Measurements from ENCODE around the gene CRELD2.

CRELD2 gene

DNA sequence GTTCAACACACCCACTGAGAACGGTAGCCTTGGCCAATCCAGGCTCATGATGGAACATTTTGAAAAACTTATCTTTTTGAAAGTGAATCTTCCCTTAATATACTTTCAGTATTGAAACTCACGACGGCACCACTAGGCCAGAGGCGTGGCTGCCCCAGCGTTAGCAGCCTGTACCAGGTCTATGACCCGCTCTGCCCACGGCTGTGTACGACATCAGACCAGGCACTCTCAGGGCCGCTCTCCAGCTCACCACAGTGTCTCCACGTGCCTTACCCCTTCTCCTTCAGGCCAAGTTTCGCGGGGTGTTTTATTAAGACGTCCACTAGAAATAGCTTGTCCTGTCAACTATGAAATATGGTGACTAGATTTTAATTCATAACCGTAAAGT, 31.4 kb upstream of the CRELD2 start:
- DNase-seq (ENCODE audit: low read depth in 3 of 3, low spot score in 1 of 3), result no peak

DNA sequence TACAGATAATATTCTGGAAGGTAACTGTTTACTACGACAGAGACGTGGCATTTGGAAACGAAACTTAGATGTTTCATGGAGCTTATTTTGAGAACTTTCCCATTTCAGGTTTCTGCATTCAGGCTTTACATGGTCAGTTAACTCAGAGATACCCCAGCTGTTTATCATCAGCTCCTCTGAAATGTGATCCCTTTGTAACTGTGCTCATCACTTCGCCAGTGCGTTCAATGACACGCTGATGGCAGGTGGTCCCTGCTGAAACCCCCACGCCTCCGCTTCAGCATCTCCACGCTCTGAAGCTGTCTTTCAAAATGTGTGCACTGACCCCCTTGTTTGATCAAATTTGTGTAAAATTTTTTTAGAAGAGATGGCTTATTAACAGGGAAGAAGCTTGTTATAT, 30.7 kb upstream of the CRELD2 start:
- DNase-seq (ENCODE audit: low read depth in 3 of 3, low spot score in 1 of 3), result no peak

DNA sequence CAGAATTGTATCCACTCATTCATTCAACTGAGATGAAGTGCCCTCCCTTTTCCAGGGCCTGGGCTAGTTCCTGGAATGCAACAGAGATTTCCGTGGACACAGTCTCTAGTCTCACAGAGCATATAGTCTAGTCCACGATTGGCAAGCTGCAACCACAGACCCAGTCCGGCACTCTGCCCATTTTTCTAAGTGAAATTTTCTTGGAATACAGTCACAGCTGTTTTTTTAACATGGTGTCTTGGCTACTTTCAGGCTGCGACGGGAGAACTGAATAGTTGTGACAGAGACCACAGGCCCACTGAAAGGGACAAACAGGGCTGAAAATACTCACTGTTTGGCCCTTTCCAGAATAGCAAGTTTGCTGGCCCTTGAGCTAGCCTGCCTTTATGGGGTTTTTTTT, 29.4 kb upstream of the CRELD2 start:
- no peak for DNase-seq (ENCODE audit: low read depth in 3 of 3, low spot score in 1 of 3)

DNA sequence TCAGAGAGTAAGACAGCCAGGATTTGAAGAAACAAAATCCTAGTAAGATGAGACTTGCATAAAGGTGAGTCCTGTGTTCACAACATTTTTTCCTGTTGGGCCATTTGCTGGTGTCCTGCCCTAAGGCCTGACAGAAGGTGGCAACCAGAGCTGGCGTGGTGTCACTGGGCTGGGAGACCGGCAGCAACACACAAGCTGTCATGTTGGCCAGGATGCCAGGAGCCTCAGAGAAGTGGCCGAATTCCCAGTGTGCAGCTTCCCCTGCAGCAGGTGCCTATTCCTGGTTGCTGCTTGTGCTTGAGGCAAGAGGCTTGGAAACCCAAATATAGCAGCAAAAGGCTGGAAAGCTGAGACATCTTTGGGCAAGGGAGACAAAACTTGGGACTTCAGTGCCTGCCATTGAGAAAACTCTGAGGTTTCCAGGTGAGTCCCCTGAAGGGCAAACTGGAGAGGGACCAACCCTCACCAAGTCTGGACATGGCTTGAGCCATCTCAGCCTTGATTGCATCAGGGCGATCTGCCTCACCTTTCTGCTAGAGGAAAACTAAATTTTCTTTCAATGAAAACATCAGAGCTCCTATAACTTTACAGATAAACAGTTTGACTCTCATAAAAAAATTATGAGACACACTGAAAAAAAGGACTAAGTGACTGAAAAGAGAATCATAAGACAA, 26.1 kb upstream of the CRELD2 start:
- DNase-seq (ENCODE audit: low read depth in 3 of 3, low spot score in 1 of 3), result no peak

DNA sequence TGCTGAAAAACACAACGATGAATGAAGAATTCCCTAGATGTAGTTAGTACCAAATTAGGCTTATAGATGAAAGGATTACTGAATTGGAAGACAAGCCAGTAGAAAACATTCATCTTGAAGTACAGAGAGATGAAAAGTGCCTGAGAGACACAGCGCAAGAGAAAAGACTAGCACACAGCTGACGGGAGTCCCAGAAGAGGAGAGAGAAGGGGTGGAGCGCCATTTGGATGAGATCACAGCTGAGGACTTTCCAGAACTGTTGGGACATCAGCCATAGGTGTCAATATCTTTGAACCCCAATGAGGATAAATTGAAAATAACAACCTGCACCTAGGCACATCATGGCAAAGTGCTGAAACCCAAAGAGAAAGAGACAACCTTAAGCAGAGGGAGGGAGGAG, 25.4 kb upstream of the CRELD2 start:
- no peak for DNase-seq (ENCODE audit: low read depth in 3 of 3, low spot score in 1 of 3)

DNA sequence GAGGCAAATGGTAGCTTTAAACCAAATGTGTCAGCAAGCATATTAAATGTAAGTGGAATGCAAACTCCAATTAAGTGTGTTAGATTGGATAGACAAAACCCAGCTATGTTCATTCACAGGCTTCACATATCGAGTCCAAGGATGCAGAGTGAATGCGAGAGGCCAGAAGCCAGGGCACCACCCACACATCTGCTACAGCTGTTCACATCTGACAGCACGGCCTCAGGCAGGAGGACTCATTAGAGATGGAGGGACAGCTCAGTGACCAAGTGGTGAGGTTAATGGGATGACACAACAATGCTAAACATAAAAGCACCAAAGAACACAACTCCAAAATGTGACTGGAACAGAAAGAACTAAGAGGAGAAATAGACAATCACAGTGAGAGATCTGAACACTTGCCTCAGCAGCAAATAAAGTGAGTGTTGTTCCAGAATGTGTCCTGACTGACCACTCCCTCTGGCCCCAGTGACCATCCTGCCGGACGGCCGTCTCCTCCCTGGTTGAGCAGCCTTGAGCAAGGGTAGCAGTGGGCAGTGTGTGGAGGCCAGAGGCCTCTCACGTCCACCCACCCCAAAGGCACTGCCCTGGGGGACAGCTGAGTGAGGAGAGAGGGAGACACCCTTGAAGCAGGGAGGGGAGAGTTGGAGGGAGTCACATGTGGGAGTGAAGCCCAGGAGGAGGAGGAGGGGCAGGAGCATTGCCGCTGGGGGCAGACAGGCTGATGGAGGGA, 23.9 kb upstream of the CRELD2 start:
- no peak for DNase-seq (ENCODE audit: low read depth in 3 of 3, low spot score in 1 of 3)

DNA sequence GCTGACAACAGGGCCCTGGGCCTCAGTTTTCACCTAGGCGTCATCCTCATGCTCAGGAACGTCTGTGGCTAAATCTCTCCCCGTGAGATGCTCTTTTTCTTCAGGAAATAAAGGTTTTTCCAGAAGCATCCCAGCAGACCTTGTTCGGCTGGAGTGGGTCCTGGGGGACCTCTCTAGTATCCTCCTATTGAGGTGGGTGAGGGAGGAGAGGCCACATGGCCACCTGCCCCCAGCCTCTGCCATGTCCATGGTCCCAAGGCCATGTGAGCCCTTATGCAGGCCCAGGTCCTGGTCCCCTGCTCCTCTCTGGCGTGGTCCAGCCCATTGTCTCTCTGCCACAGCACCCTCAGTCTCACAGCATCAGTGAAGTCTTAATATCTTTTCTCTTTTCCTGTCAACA, 22.2 kb upstream of the CRELD2 start:
- DNase-seq (ENCODE audit: low read depth in 3 of 3, low spot score in 1 of 3), result no peak

DNA sequence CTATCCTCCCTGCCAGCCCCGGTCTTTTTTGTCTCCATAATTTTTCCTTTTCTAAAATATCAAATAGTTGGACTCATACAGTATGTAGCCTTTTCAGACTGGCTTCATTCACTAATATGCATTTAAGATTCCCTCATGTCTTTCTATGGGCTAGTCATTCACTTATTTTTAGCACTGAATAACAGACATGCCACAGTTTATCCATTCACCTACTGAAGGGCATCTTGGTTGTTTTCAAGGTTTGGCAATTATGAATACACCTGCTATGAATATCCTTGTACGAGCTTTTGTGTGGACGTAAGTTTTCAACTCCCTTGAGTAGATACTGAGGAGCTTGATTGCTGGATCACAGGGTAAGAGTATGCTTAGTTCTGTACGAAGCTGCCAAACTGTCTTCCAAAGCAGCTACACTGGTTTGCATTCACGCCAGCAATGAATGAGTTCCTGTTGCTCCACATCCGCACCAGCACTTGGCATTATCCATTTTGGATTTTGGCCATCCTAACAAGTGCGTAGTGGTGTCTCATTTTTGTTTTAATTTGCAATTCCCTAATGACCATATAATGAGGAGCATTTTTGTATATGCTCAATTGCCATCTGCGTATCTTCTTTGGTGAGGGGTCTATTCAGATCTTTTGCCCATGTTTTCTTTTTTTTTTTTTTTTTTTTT, 21.3 kb upstream of the CRELD2 start:
- no peak for DNase-seq (ENCODE audit: low read depth in 3 of 3, low spot score in 1 of 3)

DNA sequence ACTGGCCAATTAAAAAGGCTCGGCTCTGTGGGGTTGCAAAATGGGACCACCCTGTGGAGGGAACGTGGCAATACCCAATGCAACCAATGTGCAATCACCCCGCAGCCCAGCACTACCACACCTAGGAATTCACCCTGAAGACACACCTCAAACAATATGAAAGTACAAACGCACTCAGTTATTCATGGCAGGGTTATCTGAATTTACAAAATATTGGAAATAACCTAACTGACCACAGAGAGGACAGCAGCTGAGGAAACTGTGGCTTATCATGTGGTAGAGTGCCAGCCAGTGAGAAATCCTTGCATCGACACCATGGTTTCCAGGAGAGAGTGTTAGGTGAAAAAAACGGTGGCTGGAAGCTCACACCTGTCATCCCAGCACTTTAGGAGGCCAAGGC, 18.9 kb upstream of the CRELD2 start:
- no peak for DNase-seq (ENCODE audit: low read depth in 3 of 3, low spot score in 1 of 3)

DNA sequence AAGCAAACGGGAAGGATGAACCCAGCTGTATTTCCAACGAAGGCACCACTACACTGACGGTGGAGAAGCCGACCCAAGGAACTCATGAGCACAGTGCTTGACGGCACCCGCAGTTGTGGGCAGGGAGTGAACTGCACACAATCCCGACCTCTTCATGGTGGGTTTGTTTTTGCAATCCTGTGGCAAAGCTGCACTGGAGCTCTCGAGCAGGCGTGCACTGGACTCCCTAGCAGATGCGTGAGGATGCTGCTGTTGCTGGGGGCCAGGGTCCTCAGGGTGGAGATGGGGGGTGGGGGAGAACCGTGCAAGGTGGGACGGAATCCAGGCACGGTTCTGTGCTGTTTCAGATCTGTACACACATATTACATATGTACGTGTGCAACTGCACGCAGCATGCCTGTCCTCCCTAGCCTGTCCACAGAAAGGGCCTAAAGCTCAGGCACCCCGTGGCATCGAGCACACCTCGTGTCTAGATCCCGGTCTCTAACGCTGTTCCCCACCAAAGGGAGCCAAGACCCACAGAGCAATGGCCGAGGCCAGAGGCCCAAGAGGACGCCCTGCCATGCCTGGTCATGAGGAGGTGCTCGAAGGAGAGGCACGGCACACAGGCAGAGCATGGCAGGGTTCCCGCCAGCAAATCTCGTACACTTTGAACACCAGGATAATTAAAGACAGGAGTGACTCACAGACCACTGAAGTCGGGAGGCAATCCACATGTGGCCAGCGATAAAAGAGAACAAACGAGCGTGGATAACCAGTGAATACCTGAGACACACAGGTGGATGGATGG, 17.8 kb upstream of the CRELD2 start:
- DNase-seq (ENCODE audit: low read depth in 3 of 3, low spot score in 1 of 3), result no peak

DNA sequence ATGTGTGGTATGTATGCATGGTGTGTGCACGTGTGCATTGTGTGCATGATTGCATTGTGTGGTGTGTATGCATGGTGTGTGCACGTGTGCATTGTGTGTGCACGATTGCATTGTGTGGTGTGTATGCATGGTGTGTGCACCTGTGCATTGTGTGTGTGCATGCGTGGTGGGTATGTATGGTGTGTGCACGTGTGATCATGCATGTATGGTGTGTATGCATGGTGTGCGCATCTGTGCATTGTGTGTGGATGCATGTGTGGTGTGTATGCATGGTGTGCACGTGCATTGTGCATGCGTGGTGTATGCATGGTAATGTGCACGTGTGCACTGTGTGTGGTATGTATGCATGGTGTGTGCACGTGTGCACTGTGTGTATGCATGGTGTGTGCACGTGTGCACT, 17.0 kb upstream of the CRELD2 start:
- no peak for DNase-seq (ENCODE audit: low read depth in 3 of 3, low spot score in 1 of 3)

DNA sequence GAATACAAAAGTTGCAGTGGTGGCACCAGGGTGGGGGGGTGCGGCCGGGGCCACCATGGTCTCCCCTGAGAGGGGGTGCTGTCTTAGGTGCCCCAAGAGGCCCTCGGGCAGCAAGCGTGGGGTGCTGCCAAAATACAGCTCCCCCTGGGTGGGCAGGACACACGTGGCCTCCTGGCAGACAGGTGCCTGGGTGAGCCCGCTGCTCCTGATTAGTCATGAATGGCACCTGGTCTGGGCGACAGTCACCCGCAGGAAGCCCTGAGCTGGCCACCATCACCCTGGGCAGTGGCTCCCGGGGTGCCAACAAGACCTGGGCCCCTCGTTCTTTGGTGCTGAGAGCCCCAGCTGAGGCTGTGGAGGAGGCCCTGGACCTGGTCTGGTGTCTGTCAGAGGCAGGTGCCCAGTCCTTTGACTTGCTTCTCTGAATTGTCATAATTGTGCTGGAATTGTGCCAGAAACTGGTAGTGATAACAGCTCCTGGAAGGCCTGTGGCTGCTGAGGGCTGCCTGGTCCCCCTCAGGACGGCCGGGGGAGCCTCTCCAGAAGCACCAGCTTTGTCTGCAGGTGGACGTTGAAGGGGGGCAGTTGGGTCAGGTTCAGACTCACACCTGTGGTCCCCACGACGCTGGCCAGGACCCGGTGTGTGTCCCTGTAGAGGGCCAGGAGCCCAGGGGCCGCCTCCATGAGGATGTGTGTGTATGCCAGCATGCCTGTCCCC, 15.0 kb upstream of the CRELD2 start:
- no peak for DNase-seq (ENCODE audit: low read depth in 3 of 3, low spot score in 1 of 3)

DNA sequence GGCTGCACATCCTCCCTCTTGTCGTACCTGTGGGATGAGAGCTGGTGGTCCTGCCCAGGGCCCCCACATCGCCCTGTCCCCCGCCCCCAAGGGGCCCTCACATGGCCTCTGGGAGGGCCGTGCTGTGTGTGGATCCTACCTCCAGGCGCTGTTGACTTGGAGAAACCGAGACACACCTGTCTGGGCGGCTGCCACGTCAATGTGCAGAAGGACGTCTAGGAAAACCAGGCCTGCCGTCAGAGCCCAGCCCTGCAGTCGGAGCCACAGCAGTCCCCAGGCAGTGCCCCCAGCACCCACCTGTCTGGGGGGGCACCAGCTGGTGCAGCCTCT, 14.4 kb upstream of the CRELD2 start:
- DNase-seq (ENCODE audit: low read depth in 3 of 3, low spot score in 1 of 3), result no peak

DNA sequence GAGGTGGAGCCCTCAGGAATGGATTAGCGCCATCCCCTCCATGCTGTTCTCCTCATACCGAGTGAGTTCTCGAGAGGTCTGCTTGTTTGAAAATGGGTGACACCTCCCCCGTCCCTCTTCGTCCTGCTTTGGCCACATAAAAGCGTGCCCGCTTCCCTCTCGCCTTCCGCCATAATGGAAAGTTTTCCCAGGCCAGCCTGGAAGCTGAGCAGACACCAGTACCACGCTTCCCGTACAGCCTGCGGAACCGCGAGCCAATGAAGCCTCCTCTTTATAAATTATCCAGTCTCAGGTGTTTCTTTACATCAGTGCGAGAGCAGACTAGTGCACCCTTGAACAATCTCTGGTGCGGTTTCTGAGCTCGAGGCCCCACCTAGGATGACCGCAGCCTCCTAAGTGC, 13.0 kb upstream of the CRELD2 start:
- DNase-seq (ENCODE audit: low read depth in 3 of 3, low spot score in 1 of 3), result no peak

DNA sequence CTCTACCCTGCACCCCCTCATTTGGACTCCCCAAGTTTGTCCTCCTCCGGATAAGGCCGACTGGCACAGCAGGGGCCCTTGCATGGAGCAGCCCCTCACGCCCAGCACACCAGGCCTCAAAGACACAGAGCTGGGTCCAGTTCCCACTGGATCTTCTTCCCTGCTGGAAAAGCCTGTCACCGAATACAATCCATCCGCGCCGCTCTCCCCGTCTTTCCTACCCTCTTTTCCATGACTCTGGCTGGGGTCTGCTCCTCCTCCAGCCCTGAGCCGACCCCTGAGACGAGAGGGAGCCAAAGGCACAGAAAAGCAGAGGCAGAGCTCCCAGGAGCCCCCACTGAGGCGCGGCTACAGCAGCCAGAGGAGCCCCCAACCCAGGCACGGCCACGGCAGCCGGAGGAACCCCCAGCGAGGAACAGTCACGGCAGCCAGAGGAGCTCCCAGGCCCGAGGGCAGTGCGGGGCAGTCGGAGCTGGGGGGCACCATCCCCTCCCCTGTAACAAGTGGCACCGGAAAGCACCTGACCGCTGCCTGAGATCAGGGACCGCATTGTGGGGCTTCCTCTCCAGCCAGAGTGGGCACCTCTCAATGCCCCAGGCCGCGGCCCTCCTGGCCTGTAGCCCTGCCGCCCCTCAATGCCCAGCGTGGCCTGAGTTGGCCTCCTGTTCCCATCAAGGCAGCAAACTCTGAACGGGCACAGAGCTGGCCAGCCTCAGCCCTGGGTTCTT, 12.2 kb upstream of the CRELD2 start:
- DNase-seq (ENCODE audit: low read depth in 3 of 3, low spot score in 1 of 3), result no peak

DNA sequence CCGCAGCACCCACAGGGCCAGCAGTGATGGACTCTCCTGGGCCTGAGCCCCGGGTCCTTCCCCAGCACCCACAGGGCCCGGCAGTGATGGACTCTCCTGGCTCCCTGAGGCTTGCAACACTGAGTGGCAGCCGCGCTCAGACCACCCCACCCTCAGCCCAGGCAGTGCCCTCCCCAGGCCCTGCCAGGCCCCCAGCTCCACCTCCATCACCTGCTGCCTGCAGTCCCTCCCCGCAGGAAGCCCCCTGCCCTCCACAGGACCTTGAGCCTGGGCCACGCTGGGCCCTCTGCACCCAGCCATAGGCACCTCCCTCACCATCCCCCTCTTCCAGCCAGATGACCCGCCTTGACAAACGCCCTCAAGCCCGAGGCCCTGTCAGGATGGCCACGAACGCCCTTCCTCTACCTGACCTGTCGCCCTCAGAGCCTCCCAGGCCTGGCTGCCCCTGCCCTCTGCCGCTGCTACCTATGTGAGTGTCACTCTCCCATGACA, 11.6 kb upstream of the CRELD2 start:
- DNase-seq (ENCODE audit: low read depth in 3 of 3, low spot score in 1 of 3), result no peak

DNA sequence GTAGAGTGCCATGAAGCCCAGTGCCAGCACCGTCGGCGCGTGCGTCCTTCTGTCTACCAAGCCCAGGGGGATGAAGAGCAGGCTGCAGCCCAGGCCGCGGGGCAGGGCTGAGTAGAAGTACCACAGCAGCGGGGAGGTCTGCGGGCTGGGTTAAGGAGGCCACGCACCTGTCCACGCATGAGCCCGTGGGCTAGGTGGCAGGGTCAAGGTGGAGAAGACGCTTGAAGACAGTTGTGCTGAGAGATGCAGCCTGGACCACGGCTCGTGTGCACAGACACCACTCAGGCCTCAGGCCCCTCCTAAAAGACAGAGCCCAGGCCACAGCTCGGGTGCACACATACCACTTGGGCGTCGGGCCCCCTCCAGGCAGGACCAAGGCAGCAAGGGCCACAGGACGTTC, 10.6 kb upstream of the CRELD2 start:
- no peak for DNase-seq (ENCODE audit: low read depth in 3 of 3, low spot score in 1 of 3)

DNA sequence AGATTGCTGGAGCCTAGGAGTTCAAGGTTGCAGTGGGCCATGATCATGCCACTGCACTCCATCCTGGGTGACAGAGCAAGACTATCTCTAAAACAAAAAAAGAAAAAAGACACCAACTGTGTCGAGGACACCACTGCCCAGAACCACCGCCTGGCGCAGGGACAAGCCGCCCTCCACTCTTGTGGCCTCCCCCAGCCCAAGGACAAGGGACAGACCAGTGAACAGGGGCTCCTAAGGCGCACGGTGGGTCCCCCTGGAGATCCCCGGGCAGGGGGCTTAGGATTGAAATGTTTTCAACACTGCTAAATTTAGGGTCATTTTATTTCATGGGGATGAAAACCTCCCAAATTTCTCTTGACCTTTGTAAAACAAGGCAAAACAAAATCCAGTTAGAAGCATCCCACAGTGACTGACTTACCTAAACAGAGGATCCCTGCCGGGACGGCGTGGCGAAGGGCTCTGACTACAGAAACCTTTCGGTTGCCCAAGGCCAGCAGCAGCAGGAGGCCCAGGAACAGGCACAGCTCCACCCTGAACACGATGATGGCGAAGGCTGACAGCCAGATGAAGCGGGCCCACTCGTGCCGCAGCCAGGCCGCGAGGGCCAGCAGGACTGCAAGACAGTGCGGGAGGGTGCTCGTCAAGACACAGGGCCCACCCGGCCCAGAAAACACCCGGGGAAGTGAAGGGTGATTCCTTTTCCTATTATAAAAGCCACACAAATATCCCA, 8.8 kb upstream of the CRELD2 start:
- DNase-seq (ENCODE audit: low read depth in 3 of 3, low spot score in 1 of 3), result no peak

DNA sequence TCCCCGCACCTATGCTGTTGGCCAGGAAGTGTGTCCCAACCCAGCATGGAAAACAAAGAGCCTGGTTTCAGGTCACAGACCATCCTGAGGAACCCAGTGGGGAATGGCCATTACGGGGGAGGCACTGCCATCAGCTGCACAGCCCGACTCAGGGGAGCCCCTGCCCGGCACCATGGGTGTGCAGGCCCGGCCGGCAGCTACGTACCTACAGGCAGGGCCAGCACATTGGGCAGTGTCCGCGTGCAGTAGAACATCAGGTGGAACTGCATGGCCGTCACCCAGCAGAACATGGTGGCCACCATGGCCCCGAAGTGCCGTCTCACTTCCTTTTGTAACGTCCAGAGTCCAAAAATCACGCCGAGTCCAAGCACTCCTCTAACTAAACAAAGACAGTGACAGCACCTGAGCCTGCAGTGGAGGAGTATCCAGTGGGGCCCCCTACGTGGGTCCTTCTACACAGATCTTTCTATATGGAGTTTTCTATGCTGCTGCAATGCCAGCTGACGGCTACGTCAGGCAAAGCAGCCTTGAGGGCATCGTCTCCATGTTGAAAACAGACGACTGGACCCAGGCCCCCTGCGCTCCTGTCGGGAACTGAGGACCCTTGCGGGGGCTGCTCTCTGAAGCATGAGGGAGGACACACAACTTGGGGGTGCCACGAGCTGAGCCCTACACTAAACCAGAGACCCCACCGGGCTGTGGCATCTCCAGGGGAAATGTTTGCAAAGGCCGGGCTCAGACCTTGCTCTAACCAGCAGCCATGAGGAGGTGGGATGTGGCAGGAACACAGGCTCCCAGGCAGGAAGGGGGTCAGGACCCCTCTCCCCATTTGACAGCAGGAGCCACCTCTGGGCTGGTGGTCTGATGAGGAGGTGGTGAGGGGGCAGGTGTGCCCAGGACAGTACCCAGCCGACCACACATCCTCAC, 7.9 kb upstream of the CRELD2 start:
- DNase-seq (ENCODE audit: low read depth in 3 of 3, low spot score in 1 of 3), result no peak
